Measurements from ENCODE around the gene FRMPD4.

FRMPD4 gene

DNA sequence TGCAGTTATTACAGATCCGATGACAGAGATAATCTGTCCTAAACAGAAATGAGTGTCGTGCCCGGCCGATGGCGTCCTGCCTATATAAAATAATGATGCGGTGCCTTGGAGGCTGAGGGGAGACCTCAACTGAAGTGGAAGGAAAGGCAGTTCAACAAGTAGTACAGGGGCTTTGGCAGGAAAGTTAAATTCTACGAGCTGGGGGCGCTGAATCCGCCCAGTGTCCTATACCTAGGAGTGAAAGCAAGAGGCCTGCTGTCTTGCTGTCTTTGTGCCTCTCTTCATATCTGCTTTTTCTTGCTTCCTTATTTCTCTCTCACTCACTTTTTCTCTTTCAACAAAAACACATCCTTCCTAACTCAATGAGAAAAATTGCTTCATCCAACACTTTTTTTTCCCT is 570.8 kb downstream of the FRMPD4 start:
- no peak overlapping the region for H3K4me3 ChIP-seq (ENCODE audit: low read depth, low read length)
- no peaks in the 10 kb centered on the region for H3K4me1 ChIP-seq (ENCODE audit: control insufficient read depth, insufficient read depth, low read length, unreplicated experiment)
- H3K36me3 ChIP-seq (ENCODE audit: insufficient read depth, low read length), result no peaks in the 10 kb centered on the region
- no peak overlapping the region for H3K27ac ChIP-seq (ENCODE audit: low read depth, low read length)
- H3K79me2 ChIP-seq (ENCODE audit: control insufficient read depth, insufficient read depth, low read length, unreplicated experiment), result no peaks in the 10 kb centered on the region
- H2AFZ ChIP-seq (ENCODE audit: low read length, unreplicated experiment), result no peak overlapping the region
- no peaks in the 10 kb centered on the region for H3K27me3 ChIP-seq (ENCODE audit: insufficient read depth, low read length)

DNA sequence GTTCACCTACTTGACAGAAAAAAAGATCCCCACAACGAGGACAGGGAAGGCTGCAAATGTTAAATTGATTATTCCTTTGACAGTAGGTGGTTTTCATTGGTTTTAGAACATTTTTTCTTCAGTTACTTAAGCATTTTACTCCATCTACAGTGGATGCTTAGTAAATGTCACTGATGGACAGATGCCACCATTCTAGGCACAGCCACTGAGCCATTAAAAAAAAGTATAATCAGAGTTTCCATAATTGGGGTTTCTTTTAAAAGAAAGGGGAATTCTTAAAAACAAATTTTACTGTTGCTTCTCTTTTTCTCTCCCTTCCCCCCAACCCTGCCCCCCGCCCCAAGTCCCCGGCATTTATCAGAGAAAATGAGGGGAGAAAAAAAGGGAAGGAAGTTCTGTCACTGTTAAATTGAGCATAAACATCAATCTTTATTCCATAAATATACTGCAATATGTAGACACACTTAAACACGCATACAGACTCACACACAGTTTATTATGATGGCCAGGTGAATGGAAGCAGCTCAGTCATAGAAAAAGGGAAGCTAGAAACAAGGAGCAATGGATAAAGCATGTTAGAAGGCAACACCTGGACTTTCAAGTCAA is 573.3 kb downstream of the FRMPD4 start:
- Histone ChIP-seq H3K36me3 (ENCODE audit: insufficient read depth, low read length) (no peaks in the 10 kb centered on the region), H3K27ac (ENCODE audit: low read depth, low read length) (no peak overlapping the region), H3K4me1 (ENCODE audit: control insufficient read depth, insufficient read depth, low read length, unreplicated experiment) (no peaks in the 10 kb centered on the region), H2AFZ (ENCODE audit: low read length, unreplicated experiment) (no peak overlapping the region), H3K79me2 (ENCODE audit: control insufficient read depth, insufficient read depth, low read length, unreplicated experiment) (no peaks in the 10 kb centered on the region), H3K4me3 (ENCODE audit: low read depth, low read length) (no peak overlapping the region), H3K27me3 (ENCODE audit: insufficient read depth, low read length) (no peaks in the 10 kb centered on the region)

DNA sequence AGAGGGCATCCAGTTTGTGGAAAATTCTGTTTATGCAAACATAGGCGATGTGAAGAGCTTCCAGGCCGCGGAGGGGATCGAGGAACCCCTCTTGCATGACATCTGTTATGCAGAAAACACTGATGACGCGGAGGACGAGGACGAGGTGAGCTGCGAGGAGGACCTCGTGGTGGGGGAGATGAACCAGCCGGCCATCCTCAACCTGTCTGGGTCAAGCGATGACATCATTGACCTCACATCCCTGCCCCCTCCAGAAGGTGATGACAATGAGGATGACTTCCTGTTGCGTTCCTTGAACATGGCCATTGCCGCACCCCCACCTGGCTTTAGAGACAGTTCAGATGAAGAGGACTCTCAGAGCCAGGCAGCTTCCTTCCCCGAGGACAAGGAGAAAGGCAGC is 578.3 kb downstream of the FRMPD4 start:
- H3K4me3 ChIP-seq (ENCODE audit: low read depth, low read length), result no peak overlapping the region
- H3K27ac ChIP-seq (ENCODE audit: low read depth, low read length), result no peak overlapping the region
- H3K36me3 ChIP-seq (ENCODE audit: insufficient read depth, low read length), result no peaks in the 10 kb centered on the region
- no peaks in the 10 kb centered on the region for H3K79me2 ChIP-seq (ENCODE audit: control insufficient read depth, insufficient read depth, low read length, unreplicated experiment)
- no peak overlapping the region for H2AFZ ChIP-seq (ENCODE audit: low read length, unreplicated experiment)
- no peaks in the 10 kb centered on the region for H3K27me3 ChIP-seq (ENCODE audit: insufficient read depth, low read length)
- H3K4me1 ChIP-seq (ENCODE audit: control insufficient read depth, insufficient read depth, low read length, unreplicated experiment), result no peaks in the 10 kb centered on the region

GRCh38 chrX:12719837-12720236 is 581.6 kb downstream of the FRMPD4 start:
- Histone ChIP-seq H2AFZ (ENCODE audit: low read length, unreplicated experiment) (no peak overlapping the region), H3K4me3 (ENCODE audit: low read depth, low read length) (no peak overlapping the region), H3K27ac (ENCODE audit: low read depth, low read length) (no peak overlapping the region), H3K36me3 (ENCODE audit: insufficient read depth, low read length) (no peaks in the 10 kb centered on the region), H3K79me2 (ENCODE audit: control insufficient read depth, insufficient read depth, low read length, unreplicated experiment) (no peaks in the 10 kb centered on the region), H3K27me3 (ENCODE audit: insufficient read depth, low read length) (no peaks in the 10 kb centered on the region), H3K4me1 (ENCODE audit: control insufficient read depth, insufficient read depth, low read length, unreplicated experiment) (no peaks in the 10 kb centered on the region)

DNA sequence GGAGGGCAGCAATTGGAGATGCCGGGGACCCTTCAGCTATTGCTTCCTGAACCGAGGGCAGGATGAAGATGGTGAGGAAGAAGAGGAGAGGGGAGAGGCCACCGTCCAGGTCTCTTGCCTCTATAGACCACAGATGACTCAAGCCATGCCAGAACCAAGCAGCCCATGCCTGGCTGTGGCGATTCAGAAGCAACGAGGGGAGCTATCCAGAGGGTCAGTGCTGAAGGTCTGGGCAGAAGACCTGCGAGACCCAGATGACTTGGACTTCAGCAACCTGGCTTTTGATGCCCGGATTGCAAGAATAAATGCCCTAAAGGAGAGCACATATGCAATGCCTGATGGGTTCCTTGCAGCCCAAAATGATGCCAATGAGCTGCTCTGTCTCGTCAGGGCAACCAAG is 582.8 kb downstream of the FRMPD4 start:
- Histone ChIP-seq H2AFZ (ENCODE audit: low read length, unreplicated experiment) (no peak overlapping the region), H3K36me3 (ENCODE audit: insufficient read depth, low read length) (no peaks in the 10 kb centered on the region), H3K4me3 (ENCODE audit: low read depth, low read length) (no peak overlapping the region), H3K4me1 (ENCODE audit: control insufficient read depth, insufficient read depth, low read length, unreplicated experiment) (no peaks in the 10 kb centered on the region), H3K27ac (ENCODE audit: low read depth, low read length) (no peak overlapping the region), H3K79me2 (ENCODE audit: control insufficient read depth, insufficient read depth, low read length, unreplicated experiment) (no peaks in the 10 kb centered on the region), H3K27me3 (ENCODE audit: insufficient read depth, low read length) (no peaks in the 10 kb centered on the region)

- H3K4me1 ChIP-seq (ENCODE audit: control insufficient read depth, insufficient read depth, low read length, unreplicated experiment), result no peaks in the 10 kb centered on the region
- H2AFZ ChIP-seq (ENCODE audit: low read length, unreplicated experiment), result no peak overlapping the region
- no peaks in the 10 kb centered on the region for H3K36me3 ChIP-seq (ENCODE audit: insufficient read depth, low read length)
- H3K27me3 ChIP-seq (ENCODE audit: insufficient read depth, low read length), result no peaks in the 10 kb centered on the region
- no peak overlapping the region for H3K4me3 ChIP-seq (ENCODE audit: low read depth, low read length)
- no peak overlapping the region for H3K27ac ChIP-seq (ENCODE audit: low read depth, low read length)
- H3K79me2 ChIP-seq (ENCODE audit: control insufficient read depth, insufficient read depth, low read length, unreplicated experiment), result no peaks in the 10 kb centered on the region
These were observed 584.0 kb downstream of the FRMPD4 start for GRCh38 chrX:12722314-12722713.

DNA sequence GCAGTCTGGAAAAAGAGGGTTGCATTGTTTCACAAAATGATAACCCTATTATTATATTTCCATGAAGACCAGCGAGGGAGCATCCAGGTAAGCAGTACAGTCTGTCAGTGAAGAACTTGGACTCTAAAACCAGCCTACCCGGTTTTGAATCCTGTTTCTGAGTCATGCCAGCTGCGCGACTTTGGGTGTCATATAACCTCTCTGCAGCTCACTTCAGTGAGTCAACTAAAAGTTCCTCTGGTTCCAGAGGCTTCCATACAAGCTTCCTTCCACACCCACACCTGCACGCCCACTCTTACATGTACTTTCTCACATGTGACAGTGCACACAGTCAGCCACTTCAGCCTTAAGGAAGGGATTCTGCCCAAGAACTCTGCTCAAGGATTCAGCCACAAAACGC is 603.1 kb downstream of the FRMPD4 start:
- Histone ChIP-seq H3K36me3 (ENCODE audit: insufficient read depth, low read length) (no peaks in the 10 kb centered on the region), H3K4me1 (ENCODE audit: control insufficient read depth, insufficient read depth, low read length, unreplicated experiment) (no peaks in the 10 kb centered on the region), H3K27ac (ENCODE audit: low read depth, low read length) (no peak overlapping the region), H3K4me3 (ENCODE audit: low read depth, low read length) (no peak overlapping the region), H2AFZ (ENCODE audit: low read length, unreplicated experiment) (no peak overlapping the region), H3K27me3 (ENCODE audit: insufficient read depth, low read length) (no peaks in the 10 kb centered on the region), H3K79me2 (ENCODE audit: control insufficient read depth, insufficient read depth, low read length, unreplicated experiment) (no peaks in the 10 kb centered on the region)

DNA sequence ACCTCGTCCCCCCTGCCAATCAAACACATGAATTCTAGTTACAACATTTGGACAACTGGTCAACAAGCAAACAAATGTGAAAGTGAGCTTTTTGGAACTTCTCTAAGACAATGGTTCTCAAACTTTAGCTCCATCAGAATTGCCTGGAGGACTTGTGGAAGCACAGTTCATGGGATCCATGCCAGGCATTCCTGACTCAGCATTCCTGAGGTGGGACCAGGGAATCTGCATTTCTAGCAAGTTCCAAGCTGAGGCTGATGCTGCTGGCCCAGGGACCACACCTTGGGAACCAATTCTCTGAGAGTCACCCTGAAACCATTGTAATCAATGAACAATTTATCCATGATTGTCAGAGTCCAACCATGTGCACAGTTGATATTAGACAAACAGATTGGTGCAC is 609.2 kb downstream of the FRMPD4 start:
- Histone ChIP-seq H3K4me3 (ENCODE audit: low read depth, low read length) (no peak overlapping the region), H2AFZ (ENCODE audit: low read length, unreplicated experiment) (no peak overlapping the region), H3K36me3 (ENCODE audit: insufficient read depth, low read length) (no peaks in the 10 kb centered on the region), H3K27me3 (ENCODE audit: insufficient read depth, low read length) (0 out of 2 replicates have a peak, but pooled peaks cover 3% of the 10 kb centered on the region), H3K4me1 (ENCODE audit: control insufficient read depth, insufficient read depth, low read length, unreplicated experiment) (no peaks in the 10 kb centered on the region), H3K27ac (ENCODE audit: low read depth, low read length) (no peak overlapping the region), H3K79me2 (ENCODE audit: control insufficient read depth, insufficient read depth, low read length, unreplicated experiment) (no peaks in the 10 kb centered on the region)

GRCh38 chrX:12751887-12752286 is 613.6 kb downstream of the FRMPD4 start:
- Histone ChIP-seq H3K79me2 (ENCODE audit: control insufficient read depth, insufficient read depth, low read length, unreplicated experiment) (no peaks in the 10 kb centered on the region), H3K36me3 (ENCODE audit: insufficient read depth, low read length) (no peaks in the 10 kb centered on the region), H3K4me1 (ENCODE audit: control insufficient read depth, insufficient read depth, low read length, unreplicated experiment) (no peaks in the 10 kb centered on the region), H3K27ac (ENCODE audit: low read depth, low read length) (no peak overlapping the region), H3K4me3 (ENCODE audit: low read depth, low read length) (no peak overlapping the region), H3K27me3 (ENCODE audit: insufficient read depth, low read length) (0 out of 2 replicates have a peak, but pooled peaks cover 3% of the 10 kb centered on the region), H2AFZ (ENCODE audit: low read length, unreplicated experiment) (no peak overlapping the region)

DNA sequence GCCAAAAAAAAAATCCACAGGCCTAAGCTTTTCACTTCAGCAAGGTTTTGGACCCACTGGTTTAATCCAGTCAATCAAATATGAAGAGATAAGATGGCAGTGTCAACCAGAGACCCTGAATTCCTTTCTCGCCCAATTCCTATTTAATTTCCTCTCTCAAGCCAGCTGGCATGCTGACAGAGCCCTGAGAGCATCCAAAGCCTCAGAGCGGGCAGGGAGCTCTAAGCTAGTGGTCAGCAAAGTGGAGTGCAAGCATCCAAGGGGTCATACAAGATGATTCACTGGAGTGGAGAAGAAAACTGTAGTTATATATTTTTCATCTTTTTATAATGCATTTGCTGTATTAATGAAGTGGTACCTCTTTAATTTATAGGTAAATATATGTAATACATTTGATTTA is 615.1 kb downstream of the FRMPD4 start:
- Histone ChIP-seq H3K79me2 (ENCODE audit: control insufficient read depth, insufficient read depth, low read length, unreplicated experiment) (no peaks in the 10 kb centered on the region), H3K27me3 (ENCODE audit: insufficient read depth, low read length) (peaks cover 12% of the 10 kb centered on the region), H3K27ac (ENCODE audit: low read depth, low read length) (no peak overlapping the region), H2AFZ (ENCODE audit: low read length, unreplicated experiment) (no peak overlapping the region), H3K4me3 (ENCODE audit: low read depth, low read length) (no peak overlapping the region), H3K4me1 (ENCODE audit: control insufficient read depth, insufficient read depth, low read length, unreplicated experiment) (no peaks in the 10 kb centered on the region), H3K36me3 (ENCODE audit: insufficient read depth, low read length) (no peaks in the 10 kb centered on the region)

DNA sequence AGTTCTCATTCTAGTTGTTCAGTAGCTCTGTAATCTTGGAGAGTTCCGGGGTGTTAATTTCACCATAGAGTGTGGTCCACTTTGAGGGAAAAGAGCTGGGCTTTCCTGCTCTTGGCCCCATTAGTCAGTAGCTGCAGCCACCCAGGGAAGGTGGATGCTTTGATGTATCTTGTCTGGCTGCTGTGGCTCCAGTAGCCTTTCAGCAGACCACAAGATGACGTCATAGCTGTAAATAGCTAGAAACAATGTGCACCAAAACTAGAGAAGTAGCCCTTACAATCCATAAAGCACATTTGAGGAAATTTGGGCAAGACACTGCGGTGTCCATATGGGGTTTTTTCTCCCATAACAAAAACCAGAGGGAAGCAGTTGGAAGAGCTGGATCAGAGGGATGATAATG is 620.0 kb downstream of the FRMPD4 start:
- Histone ChIP-seq H3K27me3 (ENCODE audit: insufficient read depth, low read length) (peaks cover 29% of the 10 kb centered on the region), H2AFZ (ENCODE audit: low read length, unreplicated experiment) (no peak overlapping the region), H3K27ac (ENCODE audit: low read depth, low read length) (no peak overlapping the region), H3K4me3 (ENCODE audit: low read depth, low read length) (no peak overlapping the region), H3K4me1 (ENCODE audit: control insufficient read depth, insufficient read depth, low read length, unreplicated experiment) (no peaks in the 10 kb centered on the region), H3K79me2 (ENCODE audit: control insufficient read depth, insufficient read depth, low read length, unreplicated experiment) (no peaks in the 10 kb centered on the region), H3K36me3 (ENCODE audit: insufficient read depth, low read length) (no peaks in the 10 kb centered on the region)
